Small intestine (tissue), 4 donors: Measurements from ENCODE around the gene CABCOCO1. TPM values are rescaled to one million over a fixed set of nuclear protein-coding genes. Genes with fewer than 3 reads are reported as not detected.

ENCODE experiments used
- polyA plus RNA-seq, 4 donors: library from polyadenylated mRNA; stranded (reverse) in 3 of 4; unstranded in 1 of 4; fragments of 200-250 nt in 3 of 4; fragments of 120-200 nt in 1 of 4; gene quantifications; one replicate each; pipeline versions ENCODE4 v1.2.1 to v1.2.3, GENCODE V29; 2013
- donor health status: healthy with polysubstance abuse.
- donor health status: Bipolar disorder and iron deficiency.
- donor health status: healthy.

Gene CABCOCO1
- polyA plus RNA-seq, 4 donors: 0.15 to 0.49 TPM; not detected in 2

Other genes with a start within 250 kb of the CABCOCO1 start
- 1 to 10 TPM in 2 of 4 donors, under 1 TPM in 1, not detected in 1; 0.33 to 3.0 (median 1.9) TPM for gene TMEM26, start 209.5 kb upstream of the CABCOCO1 start, polyA plus RNA-seq
- 10 to 100 TPM in 2 of 4 donors, 1 to 10 TPM in 2; 1.1 to 24.6 (median 6.7) TPM for gene ARID5B, start 238.8 kb downstream of the CABCOCO1 start, polyA plus RNA-seq